Cerebellar cortex (tissue), 1 donor: ENCODE measurements around the gene CLEC3B.
"Not testable (repeated sequence)": the region's sequence is repeated elsewhere in the genome, so short reads cannot be mapped to it uniquely, and the experiment has no call there.

Source experiments
- DNase-seq: peaks from one replicate; pipeline ENCODE4 v3.0.0-alpha.2; 2015; ENCODE audit warnings: low spot score

The CLEC3B gene, protein sequence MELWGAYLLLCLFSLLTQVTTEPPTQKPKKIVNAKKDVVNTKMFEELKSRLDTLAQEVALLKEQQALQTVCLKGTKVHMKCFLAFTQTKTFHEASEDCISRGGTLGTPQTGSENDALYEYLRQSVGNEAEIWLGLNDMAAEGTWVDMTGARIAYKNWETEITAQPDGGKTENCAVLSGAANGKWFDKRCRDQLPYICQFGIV

DNA sequence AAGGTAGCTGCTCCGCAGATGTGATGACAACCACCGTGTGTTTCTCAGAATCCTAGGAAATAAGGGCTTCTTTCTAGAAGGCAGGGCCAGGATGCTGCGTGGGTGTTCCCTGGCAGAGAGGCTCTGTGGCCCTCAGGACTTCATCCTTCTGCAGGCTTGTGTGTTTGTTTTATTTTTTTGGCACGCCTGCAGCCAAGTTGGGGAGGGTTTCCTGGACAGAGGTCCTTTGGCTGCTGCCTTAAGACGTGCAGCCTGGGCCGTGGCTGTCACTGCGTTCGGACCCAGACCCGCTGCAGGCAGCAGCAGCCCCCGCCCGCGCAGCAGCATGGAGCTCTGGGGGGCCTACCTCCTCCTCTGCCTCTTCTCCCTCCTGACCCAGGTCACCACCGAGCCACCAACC is at the start of gene CLEC3B:
Gene CLEC3B, plus strand, starts transcription at position 266 of the 400 bp plus-strand sequence. Its CDS starts 60 bp downstream, at position 326.
- peak; percentile 38 for DNase-seq

DNA sequence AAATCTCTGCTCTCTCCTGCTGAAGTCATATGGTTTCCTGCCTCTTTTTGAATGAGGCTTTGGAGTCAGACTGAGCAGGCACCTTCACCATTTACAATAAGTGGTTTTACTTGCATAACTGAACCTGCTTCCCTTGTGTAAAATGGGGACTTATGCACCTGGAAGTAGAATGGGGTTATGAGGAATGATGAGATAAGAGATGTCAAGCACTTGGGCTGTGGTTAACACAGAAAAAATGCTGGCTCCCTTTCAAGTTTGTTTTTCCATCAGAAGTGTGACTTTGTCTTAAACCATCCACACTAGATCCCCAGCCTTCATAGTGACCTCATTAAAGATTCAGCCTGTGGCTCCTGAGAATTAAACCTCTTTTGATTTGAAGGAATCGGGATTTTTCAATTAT is 44.9 kb upstream of the CLEC3B start:
- DNase-seq = no peak

DNA sequence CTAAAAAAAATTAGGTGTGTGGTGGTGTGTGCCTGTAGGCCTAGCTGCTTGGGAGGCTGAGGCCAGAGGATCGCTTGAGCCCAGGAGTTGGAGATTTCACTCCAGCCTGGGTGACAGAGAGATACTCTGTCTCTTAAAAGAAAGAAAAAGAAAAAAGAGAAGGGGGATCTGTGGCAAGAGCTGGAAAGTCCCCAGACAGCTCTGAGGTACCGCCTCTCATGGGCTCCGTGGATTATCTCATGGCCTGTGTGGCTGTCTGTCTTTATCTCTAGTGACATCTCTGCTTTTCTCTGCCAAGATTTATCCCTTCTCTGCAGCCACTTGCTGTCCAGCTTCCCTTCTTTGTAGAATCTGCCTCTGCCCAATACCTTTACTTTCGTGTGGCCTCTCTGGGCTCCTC is 44.4 kb upstream of the CLEC3B start:
- DNase-seq = no peak

GRCh38 chr3:44982817-44983216 is 43.3 kb upstream of the CLEC3B start:
- no peak for DNase-seq

DNA sequence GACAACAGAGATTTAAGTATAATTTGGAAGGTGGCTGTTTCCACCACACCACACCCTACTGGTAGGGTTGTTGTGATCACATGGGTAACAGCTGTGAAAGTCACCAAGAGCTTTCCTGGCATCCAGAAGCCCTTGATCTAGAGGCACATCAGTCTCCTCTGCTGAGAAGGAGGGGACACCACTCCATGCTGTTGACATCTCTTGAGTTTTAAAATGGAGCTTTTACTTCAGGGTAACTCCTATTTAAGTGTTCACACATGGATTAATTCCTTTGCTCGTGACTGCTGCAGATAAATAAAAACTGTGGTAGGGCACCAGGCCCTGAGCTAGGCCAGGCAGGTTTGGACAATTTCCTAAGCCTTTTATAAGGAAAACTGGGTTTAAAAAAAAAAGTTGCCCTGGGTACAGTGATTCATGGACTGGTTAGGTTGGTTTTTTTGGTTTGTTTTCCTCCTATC is 42.6 kb upstream of the CLEC3B start:
- DNase-seq = no peak

- DNase-seq = no peak
Measured at GRCh38 chr3:44984335-44984734, 41.8 kb upstream of the CLEC3B start.

- not testable (repeated sequence) for DNase-seq
Measured at GRCh38 chr3:44986330-44986729, 39.8 kb upstream of the CLEC3B start.

DNA sequence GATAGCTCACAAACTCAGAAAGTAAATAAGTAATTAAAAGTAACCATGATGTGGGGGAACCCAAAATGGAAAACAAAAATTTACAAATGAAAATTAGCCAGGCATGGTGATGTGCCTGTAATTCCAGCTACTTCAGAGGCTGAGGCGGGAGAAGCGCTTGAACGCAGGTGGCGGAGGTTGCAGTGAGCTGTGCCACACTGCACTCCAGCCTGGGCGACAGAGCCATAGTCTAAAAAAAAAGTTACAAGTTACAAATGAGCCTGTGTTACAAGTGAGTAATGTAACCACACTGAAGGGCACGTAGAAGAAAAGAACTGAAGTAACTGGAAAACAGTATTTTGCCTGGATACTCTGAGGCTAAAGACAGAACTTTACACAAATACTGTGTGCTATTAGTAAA is 38.8 kb upstream of the CLEC3B start:
- DNase-seq = no peak

GRCh38 chr3:44988073-44988472 is 38.0 kb upstream of the CLEC3B start:
- peak; percentile 15 for DNase-seq

- DNase-seq = no peak
Measured at GRCh38 chr3:44989141-44989540, 37.0 kb upstream of the CLEC3B start.

DNA sequence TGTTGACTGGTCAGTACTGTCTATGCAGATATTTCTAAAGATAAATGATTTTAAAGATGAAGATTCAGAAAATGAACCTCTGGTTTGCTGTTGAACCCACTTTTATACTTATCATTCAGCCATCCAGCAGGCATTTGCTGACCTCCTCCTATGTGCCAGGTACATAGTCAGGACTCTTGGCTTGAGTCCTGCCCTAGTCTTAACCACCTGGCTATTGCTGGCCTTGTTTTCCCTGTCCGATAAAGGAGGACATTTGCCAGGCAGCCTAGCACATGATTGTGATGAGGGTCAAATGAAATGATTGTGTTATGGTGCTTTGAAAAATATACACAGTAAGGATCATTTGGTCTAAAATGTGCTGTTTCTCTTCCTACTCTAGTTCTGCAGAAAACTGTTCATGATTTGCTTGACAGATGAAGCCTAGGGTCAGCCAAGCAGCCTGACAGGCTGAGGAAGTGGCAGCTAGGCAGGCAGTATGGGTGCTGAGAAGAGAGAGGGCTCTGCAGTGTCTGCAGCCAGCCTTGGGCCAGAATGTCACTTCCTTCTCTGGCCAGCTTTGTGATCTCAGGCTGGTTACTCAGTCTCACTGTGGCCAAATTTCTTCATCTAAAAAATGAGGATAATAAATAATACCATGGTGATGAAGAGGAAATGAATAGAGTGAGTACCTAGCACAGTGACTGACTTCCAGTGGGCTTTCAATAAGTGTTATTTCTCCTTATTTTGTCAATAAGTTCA is 36.3 kb upstream of the CLEC3B start:
- DNase-seq = peak; percentile 88

GRCh38 chr3:44991326-44991725 is 34.8 kb upstream of the CLEC3B start:
- no peak for DNase-seq

DNA sequence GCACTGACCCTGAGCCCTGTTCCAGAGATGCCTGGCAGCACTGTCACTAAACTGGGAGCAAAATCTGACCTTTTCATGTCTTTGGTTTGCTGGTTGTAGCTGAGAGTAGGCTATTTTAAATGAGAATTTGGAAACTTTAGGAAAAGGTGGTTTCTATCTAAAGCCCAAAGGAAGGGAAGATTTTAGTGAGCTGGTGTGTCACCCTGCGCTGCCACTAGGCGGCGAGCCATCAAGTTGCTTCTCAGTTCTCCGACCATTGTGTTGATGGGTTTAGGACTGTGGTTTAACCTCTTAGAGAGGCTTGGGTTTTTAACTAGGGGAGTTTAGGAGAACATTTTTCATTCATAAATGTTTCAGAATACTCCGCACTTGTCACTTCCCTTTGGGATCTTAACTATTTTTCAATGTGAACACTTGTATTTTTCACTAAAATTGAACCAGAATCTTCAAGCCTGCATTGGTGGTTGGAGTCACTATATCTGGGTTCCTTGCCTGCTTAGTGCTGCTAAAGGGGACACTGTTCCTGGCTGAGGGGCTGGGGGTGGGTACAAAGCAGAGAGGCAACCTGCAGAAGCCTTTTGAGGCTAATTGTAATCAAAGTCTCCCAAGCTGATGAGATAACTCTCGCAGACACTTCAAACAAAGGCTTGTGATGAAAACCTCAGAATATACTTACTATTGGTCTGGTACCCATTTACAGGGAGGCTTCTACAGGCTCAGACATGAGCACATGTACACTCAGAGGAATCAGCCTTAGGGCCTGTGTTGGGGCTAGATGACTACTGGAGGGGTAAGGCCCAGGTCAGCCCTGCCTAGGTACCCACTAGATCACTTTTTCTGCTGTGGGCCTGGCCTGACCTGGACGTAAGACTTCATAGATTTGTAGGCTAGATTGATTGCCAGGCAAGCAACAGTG is 33.3 kb upstream of the CLEC3B start:
- peak; percentile 25 for DNase-seq

- no peak for DNase-seq
Measured at GRCh38 chr3:44993471-44994205, 32.5 kb upstream of the CLEC3B start.

GRCh38 chr3:44995142-44995770 is 30.8 kb upstream of the CLEC3B start:
- DNase-seq = peak; percentile 76

DNA sequence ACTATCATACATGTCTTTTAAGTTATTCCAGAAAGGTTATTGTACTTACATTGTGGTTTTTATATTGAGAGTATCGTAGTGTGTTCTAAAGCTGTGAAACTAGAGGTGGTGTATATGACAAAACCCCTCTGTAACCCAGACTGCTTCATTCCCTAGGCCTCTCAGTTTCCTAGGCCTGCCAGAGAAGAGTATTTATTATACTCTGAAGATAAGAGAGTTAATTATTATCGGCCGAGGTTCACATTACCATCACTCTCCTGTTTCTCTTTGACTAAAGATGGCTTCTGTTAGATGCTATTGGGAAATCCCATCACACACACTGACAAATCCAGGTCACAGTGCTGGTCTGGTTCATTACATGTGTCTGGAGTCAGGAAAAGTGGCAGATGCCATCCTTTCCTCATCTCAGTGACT is 29.5 kb upstream of the CLEC3B start:
- DNase-seq = peak; percentile 29

- DNase-seq = no peak
Measured at GRCh38 chr3:44999782-45000181, 26.3 kb upstream of the CLEC3B start.

GRCh38 chr3:45000823-45001222 is 25.3 kb upstream of the CLEC3B start:
- DNase-seq = no peak

- no peak for DNase-seq
Measured at GRCh38 chr3:45001738-45002137, 24.4 kb upstream of the CLEC3B start.

GRCh38 chr3:45002139-45002660 is 23.9 kb upstream of the CLEC3B start:
- DNase-seq = no peak

DNA sequence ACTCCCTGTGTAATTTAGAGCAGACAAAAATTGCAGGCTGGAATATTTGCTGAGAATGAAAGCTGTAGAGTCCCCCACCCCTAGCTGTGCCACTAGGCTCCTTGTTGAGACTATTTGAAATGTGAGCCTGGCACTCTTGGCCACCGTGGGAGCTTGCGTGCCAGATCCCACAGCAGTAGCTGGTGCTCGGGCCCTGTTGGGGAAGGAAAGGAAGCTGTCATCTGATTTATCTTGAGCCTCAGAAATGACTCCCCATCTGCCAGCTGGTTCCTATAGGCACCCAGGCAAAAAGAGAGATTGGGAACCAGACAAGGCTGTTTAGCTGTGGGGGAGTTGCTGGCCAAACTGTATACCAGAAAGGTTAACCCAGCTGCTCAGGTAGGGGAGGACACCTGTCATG is 23.4 kb upstream of the CLEC3B start:
- peak; percentile 46 for DNase-seq
